Hepatocyte (in vitro differentiated cells): ENCODE data around the gene KRT26.

Experiments
- CTCF ChIP-seq: fragments of 200-600 bp; sonication (generic); IDR thresholded peaks from 2 replicates; pipeline ENCODE4 v1.5.1; 2016; ENCODE audit warnings: antibody characterized with exemption, mild to moderate bottlenecking; ENCODE audit not compliant: poor library complexity
- EZH2 ChIP-seq: fragments of 200-600 bp; sonication (generic); IDR thresholded peaks from 2 replicates; pipeline ENCODE4 v1.6.1; 2016; ENCODE audit warnings: antibody characterized with exemption, mild to moderate bottlenecking, borderline replicate concordance
- EZH2phosphoT487 ChIP-seq: fragments of 200-600 bp; sonication (generic); IDR thresholded peaks from one replicate; pipeline ENCODE4 v1.6.1; 2018; ENCODE audit warnings: antibody characterized with exemption, mild to moderate bottlenecking, low read depth, moderate library complexity; ENCODE audit not compliant: unreplicated experiment, severe bottlenecking

- peak; percentile 78 for TF ChIP-seq CTCF
- TF ChIP-seq EZH2phosphoT487: no peak
- no peak for TF ChIP-seq EZH2
Measured at GRCh38 chr17:40791787-40792436, 19.9 kb upstream of the KRT26 start.
